CD4-positive, alpha-beta T cell treated with Interleukin-1 beta for 1 hour (primary cell): Measurements from ENCODE around the gene SLFN14.
"Not testable (repeated sequence)": the region's sequence is repeated elsewhere in the genome, so short reads cannot be mapped to it uniquely, and the experiment has no call there.

Experiments
- DNase-seq, 2 donors: peaks; one replicate each; pipeline ENCODE4 v3.0.0-alpha.2; 2020 to 2022

The SLFN14 gene

GRCh38 chr17:35519906-35520442, 40.6 kb downstream of the SLFN14 start:
- DNase-seq, result no peak

GRCh38 chr17:35519439-35519838, 41.2 kb downstream of the SLFN14 start:
- no peak for DNase-seq

GRCh38 chr17:35518431-35518830, 42.2 kb downstream of the SLFN14 start:
- DNase-seq, result not testable (repeated sequence)

- no peak for DNase-seq
Measured at GRCh38 chr17:35515027-35515426, 45.6 kb downstream of the SLFN14 start.

GRCh38 chr17:35514564-35514963, 46.1 kb downstream of the SLFN14 start:
- no peak for DNase-seq
